Right ventricle myocardium superior (tissue), 1 donor: ENCODE data around the gene ELAVL2. TPM values are rescaled to one million over a fixed set of nuclear protein-coding genes. Genes with fewer than 3 reads are reported as not detected.

Source experiments
- ATAC-seq: fragments of 200-7000 bp; cut with Tn5 transposase; one replicate; pipeline ENCODE4 v1.9.1; 2020; ENCODE audit warnings: mild to moderate bottlenecking; ENCODE audit not compliant: poor library complexity
- DNase-seq: peaks from one replicate; pipeline ENCODE4 v3.0.0-alpha.2; 2020
- intact Hi-C: fragments of 100-400 bp; cut with DNase I; formaldehyde crosslinking; loops from one replicate; pipeline ENCODE4 v1.11.2; 2022
- total RNA-seq: library from RNA; stranded (reverse); fragmentation: NEBNext Ultra II Directional; extraction: Animal tissue kit (Norgen Biotek cat#: 25700); gene quantifications from one replicate; pipeline ENCODE4 v1.2.1, GENCODE V29; 2021
- donor health status: DM: no; HTN: yes; CAD: no; lungs with severe emphysema.

The ELAVL2 gene
- total RNA-seq, 1 donor from 2014 or later: not detected

GRCh38 chr9:23777328-23777727 lies 48.7 kb downstream of the ELAVL2 start:
- intact Hi-C loops: no loop called here
- ATAC-seq (no peak), DNase-seq (no peak)

GRCh38 chr9:23775549-23775948 lies 50.5 kb downstream of the ELAVL2 start:
- DNase-seq: no peak
- ATAC-seq: no peak
- intact Hi-C loops: no loop called here

- ATAC-seq (no peak), DNase-seq (no peak)
- intact Hi-C loops: no loop called here
Observed at GRCh38 chr9:23774266-23774665, 51.8 kb downstream of the ELAVL2 start.

GRCh38 chr9:23772385-23772783 lies 53.7 kb downstream of the ELAVL2 start:
- no peak for DNase-seq
- intact Hi-C loops: no loop called here
- ATAC-seq: no peak

- DNase-seq (no peak), ATAC-seq (no peak)
- intact Hi-C loops: no loop called here
Observed at GRCh38 chr9:23771746-23772384, 54.2 kb downstream of the ELAVL2 start.

- DNase-seq: no peak
- intact Hi-C loops: no loop called here
- no peak for ATAC-seq
Observed at GRCh38 chr9:23769307-23769935, 56.6 kb downstream of the ELAVL2 start.

GRCh38 chr9:23768861-23769260 lies 57.2 kb downstream of the ELAVL2 start:
- intact Hi-C loops: no loop called here
- no peak for DNase-seq
- no peak for ATAC-seq

- DNase-seq (no peak), ATAC-seq (peak; percentile 93)
- intact Hi-C loops: no loop called here
Observed at GRCh38 chr9:23766613-23767012, 59.4 kb downstream of the ELAVL2 start.

GRCh38 chr9:23765561-23765960 lies 60.5 kb downstream of the ELAVL2 start:
- ATAC-seq: no peak
- intact Hi-C loops: no loop called here
- no peak for DNase-seq

- intact Hi-C loops: no loop called here
- DNase-seq: no peak
- no peak for ATAC-seq
Observed at GRCh38 chr9:23764219-23764618, 61.8 kb downstream of the ELAVL2 start.

GRCh38 chr9:23754551-23754950 lies 71.5 kb downstream of the ELAVL2 start:
- intact Hi-C loops: no loop called here
- ATAC-seq (no peak), DNase-seq (no peak)

GRCh38 chr9:23752859-23753258 lies 73.2 kb downstream of the ELAVL2 start:
- DNase-seq (no peak), ATAC-seq (no peak)
- intact Hi-C loops: no loop called here

- no peak for DNase-seq
- intact Hi-C loops: no loop called here
Observed at GRCh38 chr9:23751633-23752032, 74.4 kb downstream of the ELAVL2 start.

GRCh38 chr9:23750808-23751207 lies 75.2 kb downstream of the ELAVL2 start:
- ATAC-seq: no peak
- DNase-seq: no peak
- intact Hi-C loops: no loop called here

More at GRCh38 chr9:23751633-23752032, 74.4 kb downstream of the ELAVL2 start:
- no peak for ATAC-seq

- DNase-seq (no peak), ATAC-seq (no peak)
- intact Hi-C loops: no loop called here
Observed at GRCh38 chr9:23747088-23748075, 78.7 kb downstream of the ELAVL2 start.

- no peak for ATAC-seq
- DNase-seq: no peak
- intact Hi-C loops: no loop called here
Observed at GRCh38 chr9:23746317-23746716, 79.7 kb downstream of the ELAVL2 start.

- ATAC-seq: no peak
- no peak for DNase-seq
- intact Hi-C loops: no loop called here
Observed at GRCh38 chr9:23743036-23743435, 83.0 kb downstream of the ELAVL2 start.

GRCh38 chr9:23741351-23741750 lies 84.7 kb downstream of the ELAVL2 start:
- DNase-seq: no peak
- intact Hi-C loops: no loop called here
- no peak for ATAC-seq

GRCh38 chr9:23740531-23740930 lies 85.5 kb downstream of the ELAVL2 start:
- ATAC-seq (no peak), DNase-seq (no peak)
- intact Hi-C loops: no loop called here

- DNase-seq (no peak), ATAC-seq (no peak)
- intact Hi-C loops: no loop called here
Observed at GRCh38 chr9:23739753-23740152, 86.3 kb downstream of the ELAVL2 start.
